Kidney glomerular epithelial cell (primary cell): Measurements from ENCODE around the gene SEL1L.
"Not testable (repeated sequence)": the region's sequence is repeated elsewhere in the genome, so short reads cannot be mapped to it uniquely, and the experiment has no call there.

Experiments
- DNase-seq: peaks from one replicate; lab custom pipeline; 2025; lab: John Stamatoyannopoulos, UW

The SEL1L gene

GRCh38 chr14:81474148-81474492 is 59.5 kb downstream of the SEL1L start:
- DNase-seq, result no peak

DNA sequence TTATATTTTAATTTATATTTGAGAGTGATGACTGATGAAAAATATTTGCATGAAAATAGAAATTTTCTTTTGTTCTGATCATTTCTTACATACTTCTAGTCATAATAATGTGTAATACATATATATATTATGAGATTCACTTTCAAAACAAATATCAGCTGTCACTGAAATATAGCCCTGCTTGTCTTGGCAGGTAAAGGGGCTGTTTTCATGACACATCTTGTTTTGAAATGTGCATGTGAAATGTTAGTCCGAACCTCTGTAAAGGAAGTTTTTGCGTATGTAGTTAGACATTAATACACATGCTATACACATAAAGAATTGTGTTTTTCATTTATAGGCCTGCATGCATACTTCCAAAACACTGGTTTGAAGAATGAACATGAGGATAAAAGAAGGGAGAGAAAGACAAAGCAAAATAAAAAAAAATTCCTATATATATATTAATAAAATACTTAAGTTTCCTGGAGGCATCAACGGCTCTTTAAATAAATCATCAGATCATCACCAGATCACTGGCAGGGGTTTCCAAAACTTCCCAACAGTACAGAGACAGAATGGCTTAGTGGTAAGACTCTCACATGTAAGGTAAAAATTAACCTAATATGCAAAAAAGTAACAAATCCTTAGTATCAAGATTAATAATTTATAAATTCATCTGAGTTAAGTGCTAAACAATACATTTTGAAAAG is 60.1 kb downstream of the SEL1L start:
- no peak for DNase-seq

DNA sequence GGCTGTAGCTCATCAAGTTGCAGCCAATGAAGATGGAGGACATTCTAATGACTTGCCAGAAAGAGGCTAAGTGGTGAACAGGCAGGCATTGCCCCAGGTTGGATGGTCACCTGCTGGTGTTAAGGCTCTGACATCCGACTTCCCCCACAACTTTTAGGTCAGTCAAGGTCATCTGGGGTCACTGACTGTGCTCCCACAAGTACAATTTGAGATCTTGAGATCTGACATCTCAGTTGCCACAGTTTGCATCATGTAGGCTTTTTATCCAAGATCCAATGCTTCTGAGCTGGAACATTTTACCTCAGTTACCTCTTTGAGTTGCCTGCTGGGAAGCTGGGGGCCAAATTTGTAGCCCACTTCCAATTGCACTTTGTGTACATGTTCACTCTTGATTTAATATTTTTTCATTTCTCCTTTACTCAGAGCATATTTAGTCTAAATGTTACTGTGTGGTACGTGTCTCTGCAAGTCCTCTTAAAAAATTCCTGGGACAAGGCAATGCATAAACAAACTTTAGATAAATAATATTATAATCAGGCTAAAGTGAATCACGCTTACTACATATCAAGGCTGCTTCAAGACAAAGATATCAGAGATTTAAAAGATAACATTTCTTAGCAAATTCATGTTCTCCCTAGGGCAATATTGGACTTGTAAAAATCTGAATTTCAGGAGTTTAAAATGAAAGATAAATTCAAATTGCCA is 61.4 kb downstream of the SEL1L start:
- DNase-seq, result no peak

- DNase-seq, result no peak
Observed at GRCh38 chr14:81471062-81471461, 62.6 kb downstream of the SEL1L start.

GRCh38 chr14:81470557-81470826 is 63.2 kb downstream of the SEL1L start:
- DNase-seq, result not testable (repeated sequence)

GRCh38 chr14:81466854-81467253 is 66.8 kb downstream of the SEL1L start:
- no peak for DNase-seq

- no peak for DNase-seq
Observed at GRCh38 chr14:81465507-81466228, 68.0 kb downstream of the SEL1L start.

DNA sequence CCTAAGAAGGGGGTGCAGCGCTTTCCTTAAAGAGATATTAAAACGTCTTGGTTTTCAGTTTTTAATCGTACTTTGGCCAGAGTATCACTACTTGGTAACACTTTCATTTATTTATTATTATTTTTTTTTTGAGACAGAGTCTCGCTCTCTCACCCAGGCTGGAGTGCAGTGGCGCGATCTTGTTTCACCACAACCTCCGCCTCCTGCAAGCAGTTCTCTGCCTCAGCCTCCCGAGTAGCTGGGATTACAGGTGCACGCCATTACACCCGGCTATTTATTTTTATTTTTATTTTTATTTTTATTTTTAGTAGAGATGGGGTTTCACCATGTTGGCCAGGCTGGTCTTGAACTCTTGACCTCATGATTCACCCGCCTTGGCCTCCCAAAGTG is 68.7 kb downstream of the SEL1L start:
- DNase-seq, result not testable (repeated sequence)

DNA sequence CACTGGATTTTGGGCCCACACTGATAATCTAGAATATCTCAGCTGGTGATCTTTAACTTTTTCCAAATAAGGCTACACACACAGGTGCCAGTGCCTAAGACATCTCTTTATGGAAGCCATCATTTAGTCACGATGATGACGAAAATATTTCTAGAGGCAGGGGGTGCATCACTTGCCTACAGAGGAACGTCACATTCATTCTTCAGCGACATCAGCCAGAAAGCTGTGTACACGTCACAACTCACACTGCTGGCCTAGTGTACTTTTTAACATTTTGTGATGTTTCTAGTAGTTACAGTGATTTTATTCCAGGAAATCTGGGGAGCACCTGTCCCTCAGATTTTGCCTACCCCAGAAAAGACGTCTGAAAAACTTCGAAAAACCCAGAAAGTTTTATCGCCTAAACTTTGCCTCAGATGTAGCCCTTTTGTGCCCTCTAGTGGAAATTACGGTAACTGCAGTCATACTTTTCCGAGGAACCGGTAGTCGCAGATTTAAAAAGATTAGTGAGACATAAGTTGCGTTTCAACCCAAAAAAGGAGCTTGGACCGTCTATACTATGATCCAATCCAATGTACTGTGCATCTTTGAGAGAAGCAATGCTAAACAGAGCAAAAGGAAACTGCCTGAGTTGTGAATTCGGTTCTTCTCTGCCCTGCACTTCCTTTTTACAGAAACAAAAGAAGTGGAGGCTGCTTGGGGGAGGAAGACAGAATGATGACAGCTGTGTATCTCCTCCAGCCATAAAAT is 69.2 kb downstream of the SEL1L start:
- peak; percentile 74 for DNase-seq

GRCh38 chr14:81462356-81462755 is 71.3 kb downstream of the SEL1L start:
- not testable (repeated sequence) for DNase-seq

DNA sequence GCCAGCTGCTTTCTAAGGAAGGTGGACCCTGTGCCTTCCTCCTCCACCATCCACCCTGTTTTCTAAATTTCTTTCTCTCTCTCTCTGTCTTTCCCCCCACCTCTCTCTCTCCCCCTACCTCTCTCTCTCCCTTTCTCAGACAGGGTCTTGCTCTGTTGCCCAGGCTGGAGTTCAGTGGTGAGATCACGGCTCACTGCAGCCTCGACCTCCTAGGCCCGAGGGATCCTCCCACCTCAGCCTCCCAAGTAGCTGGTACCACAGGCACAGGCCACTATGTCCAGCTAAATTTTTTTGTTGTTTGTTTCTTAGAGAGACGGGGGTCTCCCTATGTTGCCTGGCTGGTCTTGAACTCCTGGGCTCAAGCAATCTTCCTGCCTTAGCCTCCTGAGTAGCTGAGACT is 73.7 kb downstream of the SEL1L start:
- DNase-seq, result no peak

GRCh38 chr14:81458352-81458751 is 75.3 kb downstream of the SEL1L start:
- no peak for DNase-seq

DNA sequence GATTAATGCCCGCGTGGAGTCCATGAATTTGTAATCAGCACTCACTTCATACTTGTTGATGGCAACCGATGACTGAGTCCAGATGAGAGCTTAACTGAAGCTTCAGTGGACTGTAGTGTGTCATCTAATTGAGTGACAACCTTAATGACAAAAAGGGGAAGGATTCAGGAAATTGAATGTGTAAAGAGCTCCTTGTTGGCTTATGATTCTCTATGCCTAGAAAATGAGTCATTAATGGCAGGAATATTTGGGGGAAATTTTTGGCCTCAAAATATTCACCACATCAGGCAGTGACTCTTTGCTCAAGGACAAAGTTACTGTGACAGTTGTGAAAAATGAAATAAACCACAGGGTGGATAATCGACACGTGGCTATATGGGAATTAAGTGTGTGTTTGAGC is 78.3 kb downstream of the SEL1L start:
- no peak for DNase-seq

- no peak for DNase-seq
Observed at GRCh38 chr14:81454572-81455218, 79.0 kb downstream of the SEL1L start.

DNA sequence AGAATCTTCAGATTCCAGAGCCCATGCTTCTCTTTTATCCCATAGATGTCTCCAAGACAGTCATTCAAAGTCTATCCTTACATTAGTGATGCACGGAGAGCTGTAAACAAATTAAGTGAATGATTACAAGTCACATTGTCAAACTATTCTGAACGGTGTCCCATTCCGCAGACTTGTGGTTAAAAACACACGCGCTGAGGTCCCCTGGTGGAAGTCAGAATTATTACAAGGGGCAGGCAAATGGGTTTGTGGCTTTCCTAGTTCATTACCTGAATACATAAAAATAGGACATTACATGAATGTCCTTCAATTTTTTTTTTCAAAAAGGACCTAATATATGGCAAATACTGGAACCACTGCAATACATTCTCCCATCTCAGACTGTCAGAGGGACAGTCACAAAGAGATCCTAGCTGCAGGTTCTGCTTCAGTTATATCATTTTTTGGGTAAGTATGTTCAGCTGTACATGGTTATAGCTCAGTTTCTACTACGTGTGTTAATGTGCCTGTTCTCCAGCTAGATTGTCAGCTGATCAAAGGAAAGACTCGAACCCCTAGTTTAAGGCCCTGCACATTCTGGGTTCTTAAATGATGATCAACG is 80.4 kb downstream of the SEL1L start:
- DNase-seq, result peak; percentile 34

- no peak for DNase-seq
Observed at GRCh38 chr14:81452341-81453133, 81.1 kb downstream of the SEL1L start.

GRCh38 chr14:81450976-81451375 is 82.7 kb downstream of the SEL1L start:
- DNase-seq, result no peak

- DNase-seq, result no peak
Observed at GRCh38 chr14:81450100-81450531, 83.5 kb downstream of the SEL1L start.

- no peak for DNase-seq
Observed at GRCh38 chr14:81449576-81449975, 84.1 kb downstream of the SEL1L start.

DNA sequence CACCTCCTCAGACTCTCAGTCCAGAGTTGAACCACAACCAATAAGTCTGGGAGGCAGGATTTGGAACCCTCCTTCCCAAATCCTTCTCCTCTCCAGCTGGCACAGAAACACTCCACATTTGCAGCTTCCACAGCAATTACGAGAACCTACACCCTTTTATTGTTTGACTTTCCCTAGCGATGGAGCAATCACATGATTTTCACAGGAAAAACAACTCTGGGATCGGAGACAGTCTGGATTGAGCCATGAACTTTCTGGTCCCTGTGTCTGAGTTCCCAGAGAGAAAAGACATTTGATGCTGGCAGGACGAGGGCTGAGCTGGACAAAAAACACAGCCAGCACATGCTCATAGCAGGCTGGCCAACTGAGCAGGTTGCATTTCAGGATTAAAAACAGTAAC is 84.5 kb downstream of the SEL1L start:
- DNase-seq, result no peak
